ENCODE results near the gene SPACA7. TPM values are rescaled to one million over a fixed set of nuclear protein-coding genes. Genes with fewer than 3 reads are reported as not detected.

Gene SPACA7
- total RNA-seq, 1 donor from 2014 or later, result not detected

GRCh38 chr13:112466132-112467058 is 90.2 kb downstream of the SPACA7 start:
- DNase-seq, result no peak

- no peak for DNase-seq
Observed at GRCh38 chr13:112467236-112467635, 91.1 kb downstream of the SPACA7 start.

- no peak for DNase-seq
Observed at GRCh38 chr13:112468069-112468468, 91.9 kb downstream of the SPACA7 start.

GRCh38 chr13:112469071-112469745 is 93.1 kb downstream of the SPACA7 start:
- DNase-seq, result no peak

- no peak for DNase-seq
Observed at GRCh38 chr13:112473818-112474217, 97.7 kb downstream of the SPACA7 start.

GRCh38 chr13:112474869-112475268 is 98.7 kb downstream of the SPACA7 start:
- no peak for DNase-seq

- DNase-seq, result no peak
Observed at GRCh38 chr13:112475889-112476288, 99.7 kb downstream of the SPACA7 start.

- DNase-seq, result no peak
Observed at GRCh38 chr13:112477070-112477619, 101.0 kb downstream of the SPACA7 start.

- no peak for DNase-seq
Observed at GRCh38 chr13:112479389-112479788, 103.2 kb downstream of the SPACA7 start.

GRCh38 chr13:112481458-112481857 is 105.3 kb downstream of the SPACA7 start:
- no peak for DNase-seq

GRCh38 chr13:112483299-112483698 is 107.1 kb downstream of the SPACA7 start:
- no peak for DNase-seq

Other genes with a start within 250 kb of the SPACA7 start
- 37.0 TPM for gene TUBGCP3, start 211.8 kb downstream of the SPACA7 start, total RNA-seq

All from tongue (tissue), 2 donors.